ENCODE measurements around the gene FBXO17.

FBXO17 gene

DNA sequence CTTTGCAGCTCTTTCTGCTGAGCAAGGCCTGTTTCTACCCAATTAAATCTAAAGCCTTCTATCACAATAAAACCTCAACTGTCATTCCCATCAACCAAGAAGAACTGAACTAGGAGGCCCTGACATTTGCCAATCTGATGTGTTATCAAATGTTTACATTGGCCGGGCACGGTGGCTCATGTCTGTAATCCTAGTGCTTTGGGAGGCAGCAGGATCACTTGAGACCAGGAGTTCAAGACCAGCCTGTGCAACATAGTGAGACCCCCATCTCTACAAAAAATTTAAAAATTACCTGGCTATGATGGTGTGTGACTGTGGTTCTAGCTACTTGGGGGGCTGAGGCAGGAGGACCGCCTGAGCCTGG is 2.8 kb upstream of the FBXO17 start:
- no peak for TF ChIP-seq EZH2 (IDR thresholded peaks at IDR 0.05; ENCODE audit: borderline replicate concordance, low read length)
- TF ChIP-seq, protein P1, sequence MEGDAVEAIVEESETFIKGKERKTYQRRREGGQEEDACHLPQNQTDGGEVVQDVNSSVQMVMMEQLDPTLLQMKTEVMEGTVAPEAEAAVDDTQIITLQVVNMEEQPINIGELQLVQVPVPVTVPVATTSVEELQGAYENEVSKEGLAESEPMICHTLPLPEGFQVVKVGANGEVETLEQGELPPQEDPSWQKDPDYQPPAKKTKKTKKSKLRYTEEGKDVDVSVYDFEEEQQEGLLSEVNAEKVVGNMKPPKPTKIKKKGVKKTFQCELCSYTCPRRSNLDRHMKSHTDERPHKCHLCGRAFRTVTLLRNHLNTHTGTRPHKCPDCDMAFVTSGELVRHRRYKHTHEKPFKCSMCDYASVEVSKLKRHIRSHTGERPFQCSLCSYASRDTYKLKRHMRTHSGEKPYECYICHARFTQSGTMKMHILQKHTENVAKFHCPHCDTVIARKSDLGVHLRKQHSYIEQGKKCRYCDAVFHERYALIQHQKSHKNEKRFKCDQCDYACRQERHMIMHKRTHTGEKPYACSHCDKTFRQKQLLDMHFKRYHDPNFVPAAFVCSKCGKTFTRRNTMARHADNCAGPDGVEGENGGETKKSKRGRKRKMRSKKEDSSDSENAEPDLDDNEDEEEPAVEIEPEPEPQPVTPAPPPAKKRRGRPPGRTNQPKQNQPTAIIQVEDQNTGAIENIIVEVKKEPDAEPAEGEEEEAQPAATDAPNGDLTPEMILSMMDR (IDR thresholded peaks at IDR 0.05; ENCODE audit: low read length) = no peak
- no peaks in the 10 kb centered on the region; the same call in 1 of the 2 replicates for H3K36me3 ChIP-seq (ENCODE audit: insufficient read depth, low read length)
- no peaks in the 10 kb centered on the region for H3K9me2 ChIP-seq (ENCODE audit: low read depth, low read length)
- peaks cover 5% of the 10 kb centered on the region; the same call in 1 of the 2 replicates for H3K9me3 ChIP-seq (ENCODE audit: low read length)
- no peak overlapping the region for H3K4me2 ChIP-seq (ENCODE audit: low read length)
- H4K20me1 ChIP-seq (ENCODE audit: insufficient read depth, low read length) = no peaks in the 10 kb centered on the region
- H3K79me2 ChIP-seq (ENCODE audit: insufficient read depth, low read length) = no peaks in the 10 kb centered on the region
- no peak overlapping the region for H3K4me3 ChIP-seq (ENCODE audit: low read depth, low read length, poor library complexity, severe bottlenecking)
- no peaks in the 10 kb centered on the region for H3F3A ChIP-seq (ENCODE audit: insufficient read depth, low read length)
- no peaks in the 10 kb centered on the region; the same call in 1 of the 2 replicates for H3K27me3 ChIP-seq (ENCODE audit: insufficient read depth, low read length)
- no peak overlapping the region for H2AFZ ChIP-seq (ENCODE audit: low read length)
- no peak overlapping the region for H3K9ac ChIP-seq (ENCODE audit: low read length)
- no peak overlapping the region for H3K27ac ChIP-seq (ENCODE audit: low read depth, low read length, poor library complexity, severe bottlenecking)
- H3K4me1 ChIP-seq (ENCODE audit: insufficient read depth, low read length, severe bottlenecking) = no peaks in the 10 kb centered on the region

DNA sequence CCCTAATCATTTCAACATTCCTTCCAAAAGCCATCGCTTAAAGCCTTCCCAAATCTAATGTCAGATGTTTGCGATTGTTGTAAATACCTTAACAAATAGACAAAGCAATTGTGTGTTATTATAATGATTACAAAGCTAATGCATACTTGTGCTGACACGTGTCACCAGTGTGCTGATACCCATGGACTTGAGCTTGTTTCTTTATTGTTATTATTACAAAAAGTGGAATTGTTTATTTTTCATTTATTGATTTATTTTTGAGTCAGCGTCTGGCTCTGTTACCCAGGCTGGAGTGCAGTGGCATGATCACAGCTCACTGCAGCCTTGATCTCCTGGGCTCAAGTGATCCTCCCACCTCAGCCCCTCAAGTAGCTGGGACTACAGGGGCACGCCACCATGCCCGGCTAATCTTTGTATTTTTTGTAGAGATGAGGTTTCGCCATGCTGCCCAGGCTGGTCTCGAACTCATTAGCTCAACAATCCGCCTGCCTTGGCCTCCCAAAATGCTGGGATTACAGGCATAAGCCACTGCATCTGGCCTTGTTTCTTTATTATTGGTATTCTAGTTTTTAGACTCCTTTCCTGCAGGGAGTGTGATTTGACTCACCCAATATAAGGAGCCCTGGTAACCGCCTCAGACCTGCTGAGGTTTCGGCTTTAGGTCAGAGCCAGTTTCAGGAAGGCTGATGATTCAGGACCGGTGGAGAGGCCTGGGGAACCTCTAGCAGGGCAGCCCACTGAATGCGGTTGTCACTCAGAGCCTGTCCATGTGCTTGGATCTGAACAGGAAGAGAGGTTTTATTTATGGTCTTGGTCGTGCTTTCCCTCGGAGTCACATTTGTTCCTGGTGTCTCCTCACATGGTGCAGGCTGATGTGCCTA is 2.1 kb upstream of the FBXO17 start:
- Histone ChIP-seq H3K9ac (ENCODE audit: low read length) (no peak overlapping the region), H3K27ac (ENCODE audit: low read depth, low read length, poor library complexity, severe bottlenecking) (no peak overlapping the region), H3K9me3 (ENCODE audit: low read length) (peaks cover 5% of the 10 kb centered on the region; the same call in 1 of the 2 replicates), H3K4me3 (ENCODE audit: low read depth, low read length, poor library complexity, severe bottlenecking) (no peak overlapping the region), H2AFZ (ENCODE audit: low read length) (no peak overlapping the region), H3K79me2 (ENCODE audit: insufficient read depth, low read length) (no peaks in the 10 kb centered on the region), H3K4me1 (ENCODE audit: insufficient read depth, low read length, severe bottlenecking) (no peaks in the 10 kb centered on the region), H3K27me3 (ENCODE audit: insufficient read depth, low read length) (no peaks in the 10 kb centered on the region; the same call in 1 of the 2 replicates), H3F3A (ENCODE audit: insufficient read depth, low read length) (no peaks in the 10 kb centered on the region), H3K4me2 (ENCODE audit: low read length) (no peak overlapping the region), H3K36me3 (ENCODE audit: insufficient read depth, low read length) (no peaks in the 10 kb centered on the region; the same call in 1 of the 2 replicates), H3K9me2 (ENCODE audit: low read depth, low read length) (no peaks in the 10 kb centered on the region), H4K20me1 (ENCODE audit: insufficient read depth, low read length) (no peaks in the 10 kb centered on the region)
- no peak for TF ChIP-seq EZH2 (IDR thresholded peaks at IDR 0.05; ENCODE audit: borderline replicate concordance, low read length)
- TF ChIP-seq, protein P1 (IDR thresholded peaks at IDR 0.05; ENCODE audit: low read length) = no peak

DNA sequence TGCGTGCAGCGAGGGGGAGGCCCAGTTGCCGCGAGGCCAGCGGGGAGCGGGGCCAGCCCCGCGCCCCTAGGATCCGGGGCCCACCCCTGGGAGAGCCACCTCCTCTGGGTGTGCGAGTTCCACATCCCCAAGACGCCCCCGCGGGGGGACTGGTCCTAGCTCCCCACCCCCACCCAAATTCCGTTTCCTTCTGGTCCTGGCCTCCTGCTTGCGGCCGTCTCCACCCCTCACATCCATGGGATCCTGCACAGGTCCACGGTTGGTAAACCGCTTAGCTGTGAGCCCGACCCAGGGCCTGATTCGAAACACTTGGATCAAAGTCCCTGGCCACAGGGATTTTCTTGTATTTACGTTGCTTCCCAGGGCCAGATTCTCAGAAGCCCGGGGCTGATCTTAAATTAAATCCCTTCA is 324 bp upstream of the FBXO17 start:
- Histone ChIP-seq H3K27ac (ENCODE audit: low read depth, low read length, poor library complexity, severe bottlenecking) (no peak overlapping the region), H3K9ac (ENCODE audit: low read length) (no peak overlapping the region), H2AFZ (ENCODE audit: low read length) (no peak overlapping the region), H3F3A (ENCODE audit: insufficient read depth, low read length) (no peaks in the 10 kb centered on the region), H3K79me2 (ENCODE audit: insufficient read depth, low read length) (no peaks in the 10 kb centered on the region), H3K36me3 (ENCODE audit: insufficient read depth, low read length) (no peaks in the 10 kb centered on the region; the same call in 1 of the 2 replicates), H3K27me3 (ENCODE audit: insufficient read depth, low read length) (no peaks in the 10 kb centered on the region; the same call in 1 of the 2 replicates), H3K4me1 (ENCODE audit: insufficient read depth, low read length, severe bottlenecking) (no peaks in the 10 kb centered on the region), H3K4me3 (ENCODE audit: low read depth, low read length, poor library complexity, severe bottlenecking) (no peak overlapping the region), H4K20me1 (ENCODE audit: insufficient read depth, low read length) (no peaks in the 10 kb centered on the region), H3K9me2 (ENCODE audit: low read depth, low read length) (no peaks in the 10 kb centered on the region), H3K4me2 (ENCODE audit: low read length) (no peak overlapping the region), H3K9me3 (ENCODE audit: low read length) (peaks cover 5% of the 10 kb centered on the region; the same call in 1 of the 2 replicates)
- no peak for TF ChIP-seq EZH2 (IDR thresholded peaks at IDR 0.05; ENCODE audit: borderline replicate concordance, low read length)
- TF ChIP-seq, protein P1 (IDR thresholded peaks at IDR 0.05; ENCODE audit: low read length) = no peak

Measured in OCI-LY1 (cell line).